Measurements from ENCODE around the gene DDX21. TPM values are rescaled to one million over a fixed set of nuclear protein-coding genes. Genes with fewer than 3 reads are reported as not detected.
A peak's percentile ranks its signal among the peaks of the same experiment; 100 is the strongest.

Gene DDX21
- total and polyA plus RNA-seq, 2 of the 13 experiments (the other 11 are each of a cell fraction or from before 2014, with no cell fraction given) = 52.5 to 147 TPM

DNA sequence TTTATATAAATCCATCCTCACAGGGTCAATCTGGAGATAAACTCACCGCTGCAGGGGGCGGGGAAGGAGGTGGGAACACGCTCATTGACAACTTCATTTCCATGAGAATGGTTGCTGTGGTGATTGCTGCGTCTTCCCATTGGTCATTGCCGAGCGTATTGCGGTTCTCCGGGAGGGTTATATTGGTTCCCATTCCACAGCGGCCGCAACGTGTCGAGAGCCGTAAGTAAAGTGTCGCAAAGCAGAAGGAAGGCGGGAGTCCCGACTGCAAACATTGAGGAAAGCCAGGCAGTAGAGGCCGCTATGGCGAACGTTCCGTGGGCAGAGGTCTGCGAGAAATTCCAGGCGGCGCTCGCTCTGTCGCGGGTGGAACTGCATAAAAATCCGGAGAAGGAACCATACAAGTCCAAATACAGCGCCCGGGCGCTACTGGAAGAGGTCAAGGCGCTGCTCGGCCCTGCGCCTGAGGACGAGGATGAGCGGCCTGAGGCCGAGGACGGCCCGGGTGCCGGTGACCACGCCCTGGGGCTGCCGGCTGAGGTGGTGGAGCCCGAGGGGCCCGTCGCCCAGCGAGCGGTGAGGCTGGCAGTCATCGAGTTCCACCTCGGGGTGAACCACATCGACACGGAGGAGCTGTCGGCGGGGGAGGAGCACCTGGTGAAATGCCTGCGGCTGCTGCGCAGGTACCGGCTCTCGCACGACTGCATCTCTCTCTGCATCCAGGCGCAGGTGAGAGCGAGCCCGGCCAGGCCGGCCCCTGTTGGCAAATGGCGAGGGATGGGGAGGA, 32.8 kb downstream of the DDX21 start, which contains the start of gene KIFBP (continued):
- TF ChIP-seq ZNF431 (CRISPR knock-in tag; IDR thresholded peaks at IDR 0.05; ENCODE audit: borderline replicate concordance, low read depth) (0 out of 2 replicates have a peak, but pooled peaks have one; percentile 59), KAT8 (CRISPR knock-in tag; IDR thresholded peaks at IDR 0.05) (peak; percentile 91), ZSCAN30 (CRISPR knock-in tag; IDR thresholded peaks at IDR 0.05) (peak; percentile 89; the same call in 1 of the 2 replicates), ATF7-NPFF (CRISPR knock-in tag; IDR thresholded peaks at IDR 0.05; ENCODE audit: low read depth) (peak; percentile 47; the same call in 1 of the 2 replicates), ZFP62 (CRISPR knock-in tag; IDR thresholded peaks at IDR 0.05) (no peak), MTA1 (CRISPR knock-in tag; IDR thresholded peaks at IDR 0.05; ENCODE audit: borderline replicate concordance) (peak; percentile 21; the same call in 1 of the 2 replicates), REPIN1 (CRISPR knock-in tag; IDR thresholded peaks at IDR 0.05; ENCODE audit: borderline replicate concordance, low read depth) (peak; percentile 85; the same call in 1 of the 2 replicates), RAD21 (CRISPR knock-in tag; IDR thresholded peaks at IDR 0.05) (no peak), ZNF777 (CRISPR knock-in tag; IDR thresholded peaks at IDR 0.05) (peak; percentile 59), ZNF589 (CRISPR knock-in tag; conservative IDR thresholded peaks at IDR 0.05) (no peak), ZNF891 (CRISPR knock-in tag; IDR thresholded peaks at IDR 0.05) (peak; percentile 75; the same call in 1 of the 2 replicates), PHF8 (CRISPR knock-in tag; IDR thresholded peaks at IDR 0.05) (peak; percentile 99), NFKBIZ (CRISPR knock-in tag; IDR thresholded peaks at IDR 0.05) (0 out of 2 replicates have a peak, but pooled peaks have one; percentile 17), ERF (CRISPR knock-in tag; IDR thresholded peaks at IDR 0.05) (peak; percentile 89), KLF9 (CRISPR knock-in tag; IDR thresholded peaks at IDR 0.05; ENCODE audit: low read depth) (peak; percentile 50; the same call in 1 of the 2 replicates)
- TF ChIP-seq, protein P1, sequence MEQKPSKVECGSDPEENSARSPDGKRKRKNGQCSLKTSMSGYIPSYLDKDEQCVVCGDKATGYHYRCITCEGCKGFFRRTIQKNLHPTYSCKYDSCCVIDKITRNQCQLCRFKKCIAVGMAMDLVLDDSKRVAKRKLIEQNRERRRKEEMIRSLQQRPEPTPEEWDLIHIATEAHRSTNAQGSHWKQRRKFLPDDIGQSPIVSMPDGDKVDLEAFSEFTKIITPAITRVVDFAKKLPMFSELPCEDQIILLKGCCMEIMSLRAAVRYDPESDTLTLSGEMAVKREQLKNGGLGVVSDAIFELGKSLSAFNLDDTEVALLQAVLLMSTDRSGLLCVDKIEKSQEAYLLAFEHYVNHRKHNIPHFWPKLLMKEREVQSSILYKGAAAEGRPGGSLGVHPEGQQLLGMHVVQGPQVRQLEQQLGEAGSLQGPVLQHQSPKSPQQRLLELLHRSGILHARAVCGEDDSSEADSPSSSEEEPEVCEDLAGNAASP (CRISPR knock-in tag; IDR thresholded peaks at IDR 0.05; ENCODE audit: borderline replicate concordance) = 0 out of 2 replicates have a peak, but pooled peaks have one; percentile 27
- TF ChIP-seq, protein P2, sequence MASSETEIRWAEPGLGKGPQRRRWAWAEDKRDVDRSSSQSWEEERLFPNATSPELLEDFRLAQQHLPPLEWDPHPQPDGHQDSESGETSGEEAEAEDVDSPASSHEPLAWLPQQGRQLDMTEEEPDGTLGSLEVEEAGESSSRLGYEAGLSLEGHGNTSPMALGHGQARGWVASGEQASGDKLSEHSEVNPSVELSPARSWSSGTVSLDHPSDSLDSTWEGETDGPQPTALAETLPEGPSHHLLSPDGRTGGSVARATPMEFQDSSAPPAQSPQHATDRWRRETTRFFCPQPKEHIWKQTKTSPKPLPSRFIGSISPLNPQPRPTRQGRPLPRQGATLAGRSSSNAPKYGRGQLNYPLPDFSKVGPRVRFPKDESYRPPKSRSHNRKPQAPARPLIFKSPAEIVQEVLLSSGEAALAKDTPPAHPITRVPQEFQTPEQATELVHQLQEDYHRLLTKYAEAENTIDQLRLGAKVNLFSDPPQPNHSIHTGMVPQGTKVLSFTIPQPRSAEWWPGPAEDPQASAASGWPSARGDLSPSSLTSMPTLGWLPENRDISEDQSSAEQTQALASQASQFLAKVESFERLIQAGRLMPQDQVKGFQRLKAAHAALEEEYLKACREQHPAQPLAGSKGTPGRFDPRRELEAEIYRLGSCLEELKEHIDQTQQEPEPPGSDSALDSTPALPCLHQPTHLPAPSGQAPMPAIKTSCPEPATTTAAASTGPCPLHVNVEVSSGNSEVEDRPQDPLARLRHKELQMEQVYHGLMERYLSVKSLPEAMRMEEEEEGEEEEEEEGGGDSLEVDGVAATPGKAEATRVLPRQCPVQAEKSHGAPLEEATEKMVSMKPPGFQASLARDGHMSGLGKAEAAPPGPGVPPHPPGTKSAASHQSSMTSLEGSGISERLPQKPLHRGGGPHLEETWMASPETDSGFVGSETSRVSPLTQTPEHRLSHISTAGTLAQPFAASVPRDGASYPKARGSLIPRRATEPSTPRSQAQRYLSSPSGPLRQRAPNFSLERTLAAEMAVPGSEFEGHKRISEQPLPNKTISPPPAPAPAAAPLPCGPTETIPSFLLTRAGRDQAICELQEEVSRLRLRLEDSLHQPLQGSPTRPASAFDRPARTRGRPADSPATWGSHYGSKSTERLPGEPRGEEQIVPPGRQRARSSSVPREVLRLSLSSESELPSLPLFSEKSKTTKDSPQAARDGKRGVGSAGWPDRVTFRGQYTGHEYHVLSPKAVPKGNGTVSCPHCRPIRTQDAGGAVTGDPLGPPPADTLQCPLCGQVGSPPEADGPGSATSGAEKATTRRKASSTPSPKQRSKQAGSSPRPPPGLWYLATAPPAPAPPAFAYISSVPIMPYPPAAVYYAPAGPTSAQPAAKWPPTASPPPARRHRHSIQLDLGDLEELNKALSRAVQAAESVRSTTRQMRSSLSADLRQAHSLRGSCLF (CRISPR knock-in tag; IDR thresholded peaks at IDR 0.05; ENCODE audit: borderline replicate concordance) = no peak
- TF ChIP-seq, protein P3, sequence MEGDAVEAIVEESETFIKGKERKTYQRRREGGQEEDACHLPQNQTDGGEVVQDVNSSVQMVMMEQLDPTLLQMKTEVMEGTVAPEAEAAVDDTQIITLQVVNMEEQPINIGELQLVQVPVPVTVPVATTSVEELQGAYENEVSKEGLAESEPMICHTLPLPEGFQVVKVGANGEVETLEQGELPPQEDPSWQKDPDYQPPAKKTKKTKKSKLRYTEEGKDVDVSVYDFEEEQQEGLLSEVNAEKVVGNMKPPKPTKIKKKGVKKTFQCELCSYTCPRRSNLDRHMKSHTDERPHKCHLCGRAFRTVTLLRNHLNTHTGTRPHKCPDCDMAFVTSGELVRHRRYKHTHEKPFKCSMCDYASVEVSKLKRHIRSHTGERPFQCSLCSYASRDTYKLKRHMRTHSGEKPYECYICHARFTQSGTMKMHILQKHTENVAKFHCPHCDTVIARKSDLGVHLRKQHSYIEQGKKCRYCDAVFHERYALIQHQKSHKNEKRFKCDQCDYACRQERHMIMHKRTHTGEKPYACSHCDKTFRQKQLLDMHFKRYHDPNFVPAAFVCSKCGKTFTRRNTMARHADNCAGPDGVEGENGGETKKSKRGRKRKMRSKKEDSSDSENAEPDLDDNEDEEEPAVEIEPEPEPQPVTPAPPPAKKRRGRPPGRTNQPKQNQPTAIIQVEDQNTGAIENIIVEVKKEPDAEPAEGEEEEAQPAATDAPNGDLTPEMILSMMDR (CRISPR knock-in tag; IDR thresholded peaks at IDR 0.05) = peak; percentile 75
- TF ChIP-seq, protein P4, sequence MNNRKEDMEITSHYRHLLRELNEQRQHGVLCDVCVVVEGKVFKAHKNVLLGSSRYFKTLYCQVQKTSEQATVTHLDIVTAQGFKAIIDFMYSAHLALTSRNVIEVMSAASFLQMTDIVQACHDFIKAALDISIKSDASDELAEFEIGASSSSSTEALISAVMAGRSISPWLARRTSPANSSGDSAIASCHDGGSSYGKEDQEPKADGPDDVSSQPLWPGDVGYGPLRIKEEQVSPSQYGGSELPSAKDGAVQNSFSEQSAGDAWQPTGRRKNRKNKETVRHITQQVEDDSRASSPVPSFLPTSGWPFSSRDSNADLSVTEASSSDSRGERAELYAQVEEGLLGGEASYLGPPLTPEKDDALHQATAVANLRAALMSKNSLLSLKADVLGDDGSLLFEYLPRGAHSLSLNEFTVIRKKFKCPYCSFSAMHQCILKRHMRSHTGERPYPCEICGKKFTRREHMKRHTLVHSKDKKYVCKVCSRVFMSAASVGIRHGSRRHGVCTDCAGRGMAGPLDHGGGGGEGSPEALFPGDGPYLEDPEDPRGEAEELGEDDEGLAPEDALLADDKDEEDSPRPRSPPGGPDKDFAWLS (CRISPR knock-in tag; IDR thresholded peaks at IDR 0.05; ENCODE audit: borderline replicate concordance) = no peak

Measured in HepG2 (cell line).